Epithelial cell of esophagus (primary cell): ENCODE results near the gene CCDC30.

Experiments
- DNase-seq: peaks from one replicate; pipeline ENCODE4 v3.0.0; 2010; ENCODE audit warnings: low read depth
- H3K4me3 ChIP-seq: 2 replicates; pipeline ENCODE4 v1.5.1; 2011; ENCODE audit warnings: mild to moderate bottlenecking, low read length, control low read depth
- CTCF ChIP-seq: IDR thresholded peaks from 2 replicates; pipeline ENCODE4 v1.5.1; 2011; ENCODE audit warnings: low read depth, mild to moderate bottlenecking, low read length, control low read depth, inconsistent platforms; ENCODE audit not compliant: insufficient read depth; ENCODE audit errors: missing control alignments

CCDC30 gene

DNA sequence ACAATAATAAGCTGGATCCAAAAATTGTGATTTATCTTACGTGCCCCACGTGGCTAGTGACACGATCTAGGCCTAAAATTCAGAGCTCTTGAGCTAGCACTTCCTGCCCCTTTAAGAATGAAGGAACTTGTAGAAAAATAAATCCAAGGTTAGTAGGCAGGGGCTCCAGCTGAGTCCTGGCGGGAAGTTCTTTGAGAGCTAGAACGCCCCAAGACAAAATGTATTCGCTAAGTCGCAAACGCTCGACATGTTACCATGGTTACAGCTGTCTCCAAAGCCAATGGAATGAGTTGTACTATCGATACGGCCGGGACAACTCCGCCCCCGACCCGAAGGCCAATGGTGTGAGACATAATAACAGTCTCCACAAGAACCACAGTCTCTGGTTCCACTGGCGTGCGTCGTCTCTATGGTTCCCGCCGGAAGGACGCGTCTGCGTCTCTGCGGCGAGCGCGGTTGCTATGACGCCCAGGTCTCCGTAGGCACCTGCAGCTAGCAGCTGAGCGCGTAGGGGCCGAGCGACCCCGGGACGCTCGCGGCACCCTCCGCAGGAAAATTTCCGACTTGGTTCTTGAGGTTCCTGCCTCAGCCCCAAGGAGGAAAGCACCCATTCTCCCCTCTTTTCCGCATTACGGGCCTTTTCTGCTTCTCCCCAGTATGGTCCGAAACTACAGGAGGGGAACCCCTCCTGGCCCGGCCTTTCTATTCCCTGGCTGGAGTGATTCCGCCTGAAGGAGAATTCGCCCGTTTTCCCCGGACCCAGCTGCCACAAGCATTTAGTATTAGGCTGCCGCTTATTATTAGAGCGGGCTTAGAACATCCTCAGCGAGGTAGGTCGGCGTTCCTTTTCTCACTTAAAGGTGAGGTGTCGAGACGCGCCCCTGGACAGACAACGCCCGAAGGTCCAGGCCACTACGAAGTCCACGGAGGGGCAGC is at the start of gene CCDC30:
Gene CCDC30 (plus strand): TSS at position 459 of the 936 bp plus-strand sequence. CDS start 17,266 bp downstream, outside the sequence.
- H3K4me3 ChIP-seq: peak within 1 kb of the TSS; percentile 77

GRCh38 chr1:42414551-42415496 is 48.3 kb upstream of the CCDC30 start:
- TF ChIP-seq CTCF: no peak
- H3K4me3 ChIP-seq: no peak overlapping the region
- no peak for DNase-seq

More for the DNA sequence above, at the start of gene CCDC30:
- no peak for TF ChIP-seq CTCF
- peak; percentile 98 for DNase-seq

DNA sequence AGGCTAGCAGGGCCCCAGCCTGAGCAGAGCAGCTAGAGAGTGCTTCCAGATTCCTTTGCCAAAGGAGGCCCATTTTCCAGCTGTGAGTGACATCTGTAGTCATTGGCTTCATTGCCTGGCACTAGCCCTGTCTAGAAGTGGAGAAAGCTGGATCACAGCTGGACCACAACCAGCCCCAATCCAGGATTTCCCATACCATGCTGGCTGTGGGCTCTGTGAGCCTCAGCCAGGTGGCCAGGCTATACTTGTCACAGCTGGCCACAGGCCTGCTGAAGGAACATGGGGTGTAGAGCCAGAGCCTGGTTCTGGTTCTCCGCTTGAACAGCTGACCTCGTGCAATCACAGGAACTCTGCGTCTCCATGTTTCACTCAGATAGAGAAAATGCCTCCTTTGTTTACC is 45.9 kb upstream of the CCDC30 start:
- TF ChIP-seq CTCF: no peak
- no peak for DNase-seq
- no peak overlapping the region for H3K4me3 ChIP-seq

GRCh38 chr1:42418516-42418915 is 44.6 kb upstream of the CCDC30 start:
- no peak for TF ChIP-seq CTCF
- no peak overlapping the region for H3K4me3 ChIP-seq
- no peak for DNase-seq

GRCh38 chr1:42419126-42419821 is 43.8 kb upstream of the CCDC30 start:
- no peak for TF ChIP-seq CTCF
- DNase-seq: peak; percentile 10
- no peak overlapping the region for H3K4me3 ChIP-seq

GRCh38 chr1:42420121-42420520 is 43.0 kb upstream of the CCDC30 start:
- no peak overlapping the region for H3K4me3 ChIP-seq
- no peak for DNase-seq
- no peak for TF ChIP-seq CTCF
